ENCODE results near the gene IER5L. TPM values are rescaled to one million over a fixed set of nuclear protein-coding genes. Genes with fewer than 3 reads are reported as not detected.

IER5L gene
- total and polyA plus RNA-seq, 4 donors = 0.40 to 3.3 (median 2.5) TPM

DNA sequence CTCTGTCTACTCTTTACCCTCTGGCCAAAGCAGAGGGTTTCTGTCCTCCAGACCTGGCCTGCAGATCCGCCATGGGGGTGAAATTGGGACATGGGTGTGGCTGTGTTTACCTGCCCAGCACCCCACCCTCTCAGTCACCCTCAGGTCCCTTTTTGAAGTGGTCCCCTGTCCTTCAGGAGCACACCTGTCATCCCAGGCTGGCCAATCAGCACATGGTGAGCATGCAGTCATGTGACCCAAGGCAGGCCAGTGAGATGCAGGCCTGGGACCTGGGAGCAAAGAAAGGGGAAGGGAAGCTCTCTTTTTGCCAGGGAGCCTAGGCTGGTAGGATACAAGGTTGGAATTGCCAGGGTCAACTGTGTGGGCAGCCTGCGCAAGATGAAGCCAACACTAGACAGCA, 28.3 kb upstream of the IER5L start:
- Histone ChIP-seq H3K4me3 (ENCODE audit: low read depth in 1 of 3, low read length in 3 of 3) (no peak overlapping the region), H3K27ac (ENCODE audit: low read depth in 1 of 2, low read length in 2 of 2) (no peak overlapping the region), H3K27me3 (ENCODE audit: control insufficient read depth in 4 of 4, insufficient read depth in 4 of 4, low read length in 3 of 4) (no peaks in the 10 kb centered on the region), H3K4me1 (ENCODE audit: control insufficient read depth in 4 of 4, insufficient read depth in 4 of 4, low read length in 3 of 4) (peaks cover 0 to 2% (median 0%) of the 10 kb centered on the region in 4 donors), H3K9me3 (ENCODE audit: control insufficient read depth in 4 of 4, low read length in 3 of 4) (no peaks in the 10 kb centered on the region), H3K36me3 (ENCODE audit: control insufficient read depth in 4 of 4, insufficient read depth in 3 of 4, low read depth in 1 of 4, low read length in 3 of 4) (no peaks in the 10 kb centered on the region), H3K9ac (ENCODE audit: low read depth in 1 of 2, low read length in 2 of 2) (no peak overlapping the region)
- WGBS = 49% methylated on average over 2 of the region's 2 CpGs
- no peak for DNase-seq (ENCODE audit: low spot score)
- TF ChIP-seq RAD21 (IDR thresholded peaks at IDR 0.05) (no peak), SP1 (IDR thresholded peaks at IDR 0.05) (no peak)

DNA sequence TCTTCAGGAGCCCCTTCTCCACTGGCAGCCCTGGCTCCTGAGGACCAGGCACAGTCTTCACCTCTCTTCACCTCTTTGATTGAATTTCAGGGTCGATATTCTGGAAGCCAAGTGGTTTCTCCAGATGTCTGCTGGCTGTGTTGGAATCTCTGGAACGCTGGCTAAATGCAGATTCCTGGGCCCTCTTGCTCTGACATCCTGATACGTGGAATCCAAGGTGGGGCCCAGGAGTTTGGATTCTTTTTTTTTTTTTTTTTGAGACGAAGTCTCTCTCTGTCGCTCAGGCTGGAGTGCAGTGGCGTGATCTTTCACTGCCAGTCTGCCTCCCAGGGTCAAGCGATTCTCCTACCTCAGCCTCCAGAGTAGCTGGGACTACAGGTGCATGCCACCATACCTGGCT, 26.8 kb upstream of the IER5L start:
- no peaks in the 10 kb centered on the region for H3K9me3 ChIP-seq (ENCODE audit: control insufficient read depth in 4 of 4, low read length in 3 of 4)
- no peak for DNase-seq (ENCODE audit: low spot score)
- 97% methylated on average over 7 of the region's 7 CpGs for WGBS
- H3K36me3 ChIP-seq (ENCODE audit: control insufficient read depth in 4 of 4, insufficient read depth in 3 of 4, low read depth in 1 of 4, low read length in 3 of 4) = no peaks in the 10 kb centered on the region
- no peak overlapping the region for H3K9ac ChIP-seq (ENCODE audit: low read depth in 1 of 2, low read length in 2 of 2)
- no peak for TF ChIP-seq GABPA (IDR thresholded peaks at IDR 0.05 in 1 of 2, conservative IDR thresholded peaks at IDR 0.05 in 1 of 2)
- TF ChIP-seq HNF4A (conservative IDR thresholded peaks at IDR 0.05) = no peak
- TF ChIP-seq, protein P1, sequence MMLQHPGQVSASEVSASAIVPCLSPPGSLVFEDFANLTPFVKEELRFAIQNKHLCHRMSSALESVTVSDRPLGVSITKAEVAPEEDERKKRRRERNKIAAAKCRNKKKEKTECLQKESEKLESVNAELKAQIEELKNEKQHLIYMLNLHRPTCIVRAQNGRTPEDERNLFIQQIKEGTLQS (IDR thresholded peaks at IDR 0.05) = no peak
- TF ChIP-seq, protein P2, sequence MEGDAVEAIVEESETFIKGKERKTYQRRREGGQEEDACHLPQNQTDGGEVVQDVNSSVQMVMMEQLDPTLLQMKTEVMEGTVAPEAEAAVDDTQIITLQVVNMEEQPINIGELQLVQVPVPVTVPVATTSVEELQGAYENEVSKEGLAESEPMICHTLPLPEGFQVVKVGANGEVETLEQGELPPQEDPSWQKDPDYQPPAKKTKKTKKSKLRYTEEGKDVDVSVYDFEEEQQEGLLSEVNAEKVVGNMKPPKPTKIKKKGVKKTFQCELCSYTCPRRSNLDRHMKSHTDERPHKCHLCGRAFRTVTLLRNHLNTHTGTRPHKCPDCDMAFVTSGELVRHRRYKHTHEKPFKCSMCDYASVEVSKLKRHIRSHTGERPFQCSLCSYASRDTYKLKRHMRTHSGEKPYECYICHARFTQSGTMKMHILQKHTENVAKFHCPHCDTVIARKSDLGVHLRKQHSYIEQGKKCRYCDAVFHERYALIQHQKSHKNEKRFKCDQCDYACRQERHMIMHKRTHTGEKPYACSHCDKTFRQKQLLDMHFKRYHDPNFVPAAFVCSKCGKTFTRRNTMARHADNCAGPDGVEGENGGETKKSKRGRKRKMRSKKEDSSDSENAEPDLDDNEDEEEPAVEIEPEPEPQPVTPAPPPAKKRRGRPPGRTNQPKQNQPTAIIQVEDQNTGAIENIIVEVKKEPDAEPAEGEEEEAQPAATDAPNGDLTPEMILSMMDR (IDR thresholded peaks at IDR 0.05; ENCODE audit: low read depth, low read length, missing input control) = no peak
- no peak for TF ChIP-seq JUND (IDR thresholded peaks at IDR 0.05)
- no peak for TF ChIP-seq EGR1 (IDR thresholded peaks at IDR 0.05; ENCODE audit: low read depth in 2 of 2)
- TF ChIP-seq YY1 (IDR thresholded peaks at IDR 0.05) = no peak
- no peak for TF ChIP-seq TAF1 (conservative IDR thresholded peaks at IDR 0.05)
- no peak for TF ChIP-seq FOXA2 (IDR thresholded peaks at IDR 0.05)
- TF ChIP-seq, protein P3, sequence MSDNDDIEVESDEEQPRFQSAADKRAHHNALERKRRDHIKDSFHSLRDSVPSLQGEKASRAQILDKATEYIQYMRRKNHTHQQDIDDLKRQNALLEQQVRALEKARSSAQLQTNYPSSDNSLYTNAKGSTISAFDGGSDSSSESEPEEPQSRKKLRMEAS (IDR thresholded peaks at IDR 0.05) = no peak
- no peak for TF ChIP-seq NR2F2 (IDR thresholded peaks at IDR 0.05)
- TF ChIP-seq, protein P4, sequence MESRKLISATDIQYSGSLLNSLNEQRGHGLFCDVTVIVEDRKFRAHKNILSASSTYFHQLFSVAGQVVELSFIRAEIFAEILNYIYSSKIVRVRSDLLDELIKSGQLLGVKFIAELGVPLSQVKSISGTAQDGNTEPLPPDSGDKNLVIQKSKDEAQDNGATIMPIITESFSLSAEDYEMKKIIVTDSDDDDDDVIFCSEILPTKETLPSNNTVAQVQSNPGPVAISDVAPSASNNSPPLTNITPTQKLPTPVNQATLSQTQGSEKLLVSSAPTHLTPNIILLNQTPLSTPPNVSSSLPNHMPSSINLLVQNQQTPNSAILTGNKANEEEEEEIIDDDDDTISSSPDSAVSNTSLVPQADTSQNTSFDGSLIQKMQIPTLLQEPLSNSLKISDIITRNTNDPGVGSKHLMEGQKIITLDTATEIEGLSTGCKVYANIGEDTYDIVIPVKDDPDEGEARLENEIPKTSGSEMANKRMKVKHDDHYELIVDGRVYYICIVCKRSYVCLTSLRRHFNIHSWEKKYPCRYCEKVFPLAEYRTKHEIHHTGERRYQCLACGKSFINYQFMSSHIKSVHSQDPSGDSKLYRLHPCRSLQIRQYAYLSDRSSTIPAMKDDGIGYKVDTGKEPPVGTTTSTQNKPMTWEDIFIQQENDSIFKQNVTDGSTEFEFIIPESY (IDR thresholded peaks at IDR 0.05) = no peak
- no peak for TF ChIP-seq RAD21 (IDR thresholded peaks at IDR 0.05)
- TF ChIP-seq FOXA1 (IDR thresholded peaks at IDR 0.05) = no peak
- TF ChIP-seq, protein P5, sequence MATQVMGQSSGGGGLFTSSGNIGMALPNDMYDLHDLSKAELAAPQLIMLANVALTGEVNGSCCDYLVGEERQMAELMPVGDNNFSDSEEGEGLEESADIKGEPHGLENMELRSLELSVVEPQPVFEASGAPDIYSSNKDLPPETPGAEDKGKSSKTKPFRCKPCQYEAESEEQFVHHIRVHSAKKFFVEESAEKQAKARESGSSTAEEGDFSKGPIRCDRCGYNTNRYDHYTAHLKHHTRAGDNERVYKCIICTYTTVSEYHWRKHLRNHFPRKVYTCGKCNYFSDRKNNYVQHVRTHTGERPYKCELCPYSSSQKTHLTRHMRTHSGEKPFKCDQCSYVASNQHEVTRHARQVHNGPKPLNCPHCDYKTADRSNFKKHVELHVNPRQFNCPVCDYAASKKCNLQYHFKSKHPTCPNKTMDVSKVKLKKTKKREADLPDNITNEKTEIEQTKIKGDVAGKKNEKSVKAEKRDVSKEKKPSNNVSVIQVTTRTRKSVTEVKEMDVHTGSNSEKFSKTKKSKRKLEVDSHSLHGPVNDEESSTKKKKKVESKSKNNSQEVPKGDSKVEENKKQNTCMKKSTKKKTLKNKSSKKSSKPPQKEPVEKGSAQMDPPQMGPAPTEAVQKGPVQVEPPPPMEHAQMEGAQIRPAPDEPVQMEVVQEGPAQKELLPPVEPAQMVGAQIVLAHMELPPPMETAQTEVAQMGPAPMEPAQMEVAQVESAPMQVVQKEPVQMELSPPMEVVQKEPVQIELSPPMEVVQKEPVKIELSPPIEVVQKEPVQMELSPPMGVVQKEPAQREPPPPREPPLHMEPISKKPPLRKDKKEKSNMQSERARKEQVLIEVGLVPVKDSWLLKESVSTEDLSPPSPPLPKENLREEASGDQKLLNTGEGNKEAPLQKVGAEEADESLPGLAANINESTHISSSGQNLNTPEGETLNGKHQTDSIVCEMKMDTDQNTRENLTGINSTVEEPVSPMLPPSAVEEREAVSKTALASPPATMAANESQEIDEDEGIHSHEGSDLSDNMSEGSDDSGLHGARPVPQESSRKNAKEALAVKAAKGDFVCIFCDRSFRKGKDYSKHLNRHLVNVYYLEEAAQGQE (IDR thresholded peaks at IDR 0.05) = no peak
- TF ChIP-seq RXRA (IDR thresholded peaks at IDR 0.05) = no peak
- TF ChIP-seq SP1 (IDR thresholded peaks at IDR 0.05) = no peak
- TF ChIP-seq HNF4G (IDR thresholded peaks at IDR 0.05) = no peak
- H3K27ac ChIP-seq (ENCODE audit: low read depth in 1 of 2, low read length in 2 of 2) = no peak overlapping the region
- H3K27me3 ChIP-seq (ENCODE audit: control insufficient read depth in 4 of 4, insufficient read depth in 4 of 4, low read length in 3 of 4) = no peaks in the 10 kb centered on the region
- H3K4me3 ChIP-seq (ENCODE audit: low read depth in 1 of 3, low read length in 3 of 3) = no peak overlapping the region
- peaks cover 0 to 2% (median 0%) of the 10 kb centered on the region in 4 donors for H3K4me1 ChIP-seq (ENCODE audit: control insufficient read depth in 4 of 4, insufficient read depth in 4 of 4, low read length in 3 of 4)

Measured in liver (tissue), 9 donors.